Trophoblast cell (in vitro differentiated cells and primary cell): ENCODE results near the gene LIPJ.

Experiments used
- DNase-seq, 2 donors: peaks; one replicate each; pipeline ENCODE4 v3.0.0-alpha.2; 2016
- H2AFZ ChIP-seq: 2 replicates; pipeline ENCODE4 v1.6.1; 2013; ENCODE audit warnings: low read length, moderate library complexity, mild to moderate bottlenecking; ENCODE audit not compliant: insufficient read depth, poor library complexity
- H2AK5ac ChIP-seq: 2 replicates; pipeline ENCODE4 v1.6.1; 2013; ENCODE audit warnings: mild to moderate bottlenecking, low read length
- H2BK120ac ChIP-seq: 2 replicates; pipeline ENCODE4 v1.6.1; 2013; ENCODE audit warnings: low read length, mild to moderate bottlenecking, moderate library complexity; ENCODE audit not compliant: insufficient read depth, poor library complexity
- H2BK12ac ChIP-seq: 2 replicates; pipeline ENCODE4 v1.6.1; 2013; ENCODE audit warnings: mild to moderate bottlenecking, low read length, moderate library complexity
- H2BK5ac ChIP-seq: 2 replicates; pipeline ENCODE4 v1.6.1; 2013; ENCODE audit warnings: low read length, low read depth, moderate library complexity, mild to moderate bottlenecking; ENCODE audit not compliant: poor library complexity
- H3K14ac ChIP-seq: 2 replicates; pipeline ENCODE4 v1.6.1; 2013; ENCODE audit warnings: mild to moderate bottlenecking, low read length
- H3K18ac ChIP-seq: 2 replicates; pipeline ENCODE4 v1.6.1; 2013; ENCODE audit warnings: mild to moderate bottlenecking, low read length
- H3K23ac ChIP-seq: 2 replicates; pipeline ENCODE4 v1.6.1; 2013; ENCODE audit warnings: low read length
- H3K27ac ChIP-seq: 2 replicates; pipeline ENCODE4 v1.5.1; 2013; ENCODE audit warnings: low read depth, mild to moderate bottlenecking, inconsistent platforms, low read length, moderate library complexity
- H3K27me3 ChIP-seq: 2 replicates; pipeline ENCODE4 v1.6.1; 2013; ENCODE audit warnings: inconsistent platforms, mild to moderate bottlenecking, low read length, moderate library complexity; ENCODE audit not compliant: insufficient read depth
- H3K36me3 ChIP-seq, 2 experiments: 1 replicate in 1 of 2; 2 replicates in 1 of 2; pipeline ENCODE4 v1.6.1; 2013; ENCODE audit warnings: low read length in 2 of 2, mild to moderate bottlenecking in 2 of 2, moderate library complexity in 1 of 2; ENCODE audit not compliant: insufficient read depth in 2 of 2, control insufficient read depth in 1 of 2
- H3K4ac ChIP-seq: 2 replicates; pipeline ENCODE4 v1.6.1; 2013; ENCODE audit warnings: low read depth, mild to moderate bottlenecking, low read length, moderate library complexity
- H3K4me1 ChIP-seq, 2 experiments: 1 replicate in 1 of 2; 2 replicates in 1 of 2; pipeline ENCODE4 v1.6.1; 2013; ENCODE audit warnings: low read length in 2 of 2, mild to moderate bottlenecking in 2 of 2, moderate library complexity in 1 of 2; ENCODE audit not compliant: insufficient read depth in 2 of 2, control insufficient read depth in 1 of 2
- H3K4me2 ChIP-seq: 2 replicates; pipeline ENCODE4 v1.6.1; 2013; ENCODE audit warnings: inconsistent platforms, mild to moderate bottlenecking, low read length, moderate library complexity
- H3K4me3 ChIP-seq: 2 replicates; pipeline ENCODE4 v1.5.1; 2013; ENCODE audit warnings: mild to moderate bottlenecking, low read depth, low read length, inconsistent platforms
- H3K79me1 ChIP-seq: one replicate; pipeline ENCODE4 v1.6.1; 2013; ENCODE audit warnings: low read length
- H3K79me2 ChIP-seq: 2 replicates; pipeline ENCODE4 v1.6.1; 2013; ENCODE audit warnings: low read length, mild to moderate bottlenecking; ENCODE audit not compliant: control insufficient read depth, insufficient read depth, poor library complexity
- H3K9ac ChIP-seq: 2 replicates; pipeline ENCODE4 v1.6.1; 2013; ENCODE audit warnings: mild to moderate bottlenecking, low read length
- H3K9me3 ChIP-seq: 2 replicates; pipeline ENCODE4 v1.6.1; 2013; ENCODE audit warnings: low read depth, mild to moderate bottlenecking, control low read depth, inconsistent platforms, low read length; ENCODE audit not compliant: insufficient read depth
- H4K12ac ChIP-seq: 2 replicates; pipeline ENCODE4 v1.6.1; 2013; ENCODE audit warnings: low read depth, mild to moderate bottlenecking, low read length, moderate library complexity
- H4K8ac ChIP-seq: 2 replicates; pipeline ENCODE4 v1.6.1; 2013; ENCODE audit warnings: low read depth, mild to moderate bottlenecking, low read length, moderate library complexity
- H4K91ac ChIP-seq: one replicate; pipeline ENCODE4 v1.6.1; 2013; ENCODE audit warnings: low read depth, mild to moderate bottlenecking, low read length, moderate library complexity
- whole genome bisulfite sequencing: extraction: QIAGEN DNeasy Blood & Tissue Kit; methylation state at CpG from one replicate; pipeline ENCODE4 v1.1.7; 2013; ENCODE audit warnings: missing lambda C conversion rate; ENCODE audit not compliant: insufficient read length, insufficient coverage; ENCODE audit errors: extremely low coverage; 5-methylcytosine and 5-hydroxymethylcytosine counted together

LIPJ gene

DNA sequence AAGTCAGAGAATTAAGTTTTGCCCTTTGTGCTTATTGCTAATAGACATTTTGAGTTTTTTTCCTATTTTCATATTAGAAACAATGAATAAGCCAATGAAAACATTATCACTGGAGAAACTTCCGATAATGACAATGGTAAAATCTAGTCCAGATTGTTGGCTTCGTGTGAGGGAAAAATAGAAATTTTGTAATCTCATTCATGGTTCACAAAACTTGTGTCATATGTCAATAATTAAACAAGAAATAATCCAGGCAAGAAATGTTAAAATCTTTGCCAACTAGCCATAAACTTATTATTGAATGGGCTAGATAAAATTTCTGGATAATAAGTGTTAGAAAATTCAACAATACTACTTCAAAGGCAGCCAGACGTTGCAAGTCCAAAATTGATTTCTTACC, 40.1 kb upstream of the LIPJ start:
- no peak for DNase-seq
- Histone ChIP-seq H3K4me1 (peaks cover 0 to 8% of the 10 kb centered on the region in 2 experiments), H2BK120ac (no peak overlapping the region), H2AK5ac (no peak overlapping the region), H3K9me3 (no peaks in the 10 kb centered on the region), H3K9ac (no peak overlapping the region), H3K4me2 (no peak overlapping the region), H4K12ac (no peak overlapping the region), H2BK5ac (no peak overlapping the region), H3K4ac (no peak overlapping the region), H3K23ac (no peak overlapping the region), H4K8ac (no peak overlapping the region), H3K18ac (no peak overlapping the region), H3K79me1 (peaks cover 12% of the 10 kb centered on the region), H3K4me3 (no peak overlapping the region), H3K27me3 (no peaks in the 10 kb centered on the region), H3K14ac (no peak overlapping the region), H3K79me2 (no peaks in the 10 kb centered on the region), H2AFZ (no peak overlapping the region), H2BK12ac (no peak overlapping the region), H4K91ac (no peak overlapping the region), H3K27ac (no peak overlapping the region), H3K36me3 (no peaks in the 10 kb centered on the region)
- WGBS, result no CpG with 5 or more reads among the region's 3 CpGs

GRCh38 chr10:88551246-88551645, 35.3 kb upstream of the LIPJ start:
- Histone ChIP-seq H3K14ac (no peak overlapping the region), H3K4me2 (no peak overlapping the region), H3K27me3 (no peaks in the 10 kb centered on the region), H3K9me3 (no peaks in the 10 kb centered on the region), H3K4ac (no peak overlapping the region), H3K18ac (no peak overlapping the region), H2BK12ac (no peak overlapping the region), H4K12ac (no peak overlapping the region), H3K23ac (no peak overlapping the region), H3K4me3 (no peak overlapping the region), H3K27ac (no peak overlapping the region), H3K36me3 (no peaks in the 10 kb centered on the region), H3K9ac (no peak overlapping the region), H3K79me1 (no peaks in the 10 kb centered on the region), H3K79me2 (no peaks in the 10 kb centered on the region), H2BK5ac (no peak overlapping the region), H3K4me1 (no peaks in the 10 kb centered on the region), H2BK120ac (no peak overlapping the region), H2AFZ (no peak overlapping the region), H4K8ac (no peak overlapping the region), H2AK5ac (no peak overlapping the region), H4K91ac (no peak overlapping the region)
- no peak for DNase-seq
- WGBS, result no CpG with 5 or more reads among the region's 2 CpGs

DNA sequence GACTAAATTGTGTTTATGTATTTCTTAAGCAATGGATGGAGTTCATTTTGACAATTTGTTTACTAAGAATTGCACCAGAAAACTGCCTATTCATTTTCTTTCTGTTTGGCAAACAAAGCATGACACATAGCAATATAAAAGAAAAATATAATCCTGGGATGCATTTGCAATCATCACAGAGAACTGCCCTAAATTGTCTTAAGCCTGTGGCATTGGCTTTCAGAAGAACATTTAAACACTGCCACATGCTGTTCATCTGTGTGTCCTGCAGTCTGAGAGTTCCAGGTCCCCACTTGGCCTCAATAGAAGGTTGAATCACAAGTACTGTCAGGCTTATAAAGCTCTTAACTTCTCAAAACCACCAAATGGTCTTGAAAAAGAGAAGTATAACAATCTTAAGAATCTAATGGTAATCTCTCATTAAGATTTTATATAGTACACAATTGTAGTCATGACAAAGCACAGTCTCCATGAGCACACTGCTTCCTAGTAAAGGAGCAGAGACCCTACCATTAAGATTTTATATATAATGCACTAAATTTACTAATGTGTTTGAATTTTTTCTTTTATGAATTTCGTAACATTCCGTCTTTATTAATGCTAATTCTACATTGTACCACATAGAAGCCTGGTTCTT, 33.3 kb upstream of the LIPJ start:
- no peak overlapping the region for H3K4ac ChIP-seq
- WGBS, result no CpG with 5 or more reads among the region's 2 CpGs
- H4K12ac ChIP-seq, result no peak overlapping the region
- H4K8ac ChIP-seq, result no peak overlapping the region
- no peak overlapping the region for H3K23ac ChIP-seq
- DNase-seq, result peak; percentile 15 to 60
- no peaks in the 10 kb centered on the region for H3K36me3 ChIP-seq
- H3K9me3 ChIP-seq, result no peaks in the 10 kb centered on the region
- H2AFZ ChIP-seq, result no peak overlapping the region
- no peak overlapping the region for H2AK5ac ChIP-seq
- H2BK12ac ChIP-seq, result no peak overlapping the region
- H3K27me3 ChIP-seq, result no peaks in the 10 kb centered on the region
- H3K9ac ChIP-seq, result no peak overlapping the region
- no peak overlapping the region for H2BK5ac ChIP-seq
- H2BK120ac ChIP-seq, result no peak overlapping the region
- H3K14ac ChIP-seq, result no peak overlapping the region
- no peaks in the 10 kb centered on the region for H3K79me2 ChIP-seq
- H3K18ac ChIP-seq, result no peak overlapping the region
- no peak overlapping the region for H3K4me3 ChIP-seq
- H3K27ac ChIP-seq, result no peak overlapping the region
- H4K91ac ChIP-seq, result no peak overlapping the region
- H3K79me1 ChIP-seq, result no peaks in the 10 kb centered on the region
- no peak overlapping the region for H3K4me2 ChIP-seq
- no peaks in the 10 kb centered on the region for H3K4me1 ChIP-seq

- H3K4me1 ChIP-seq, result no peaks in the 10 kb centered on the region
- no peak overlapping the region for H3K4me2 ChIP-seq
- no peaks in the 10 kb centered on the region for H3K79me1 ChIP-seq
- no peak overlapping the region for H3K4me3 ChIP-seq
- H3K9me3 ChIP-seq, result no peaks in the 10 kb centered on the region
- no peak overlapping the region for H2BK5ac ChIP-seq
- no peak overlapping the region for H3K9ac ChIP-seq
- no peak overlapping the region for H3K27ac ChIP-seq
- no CpG with 5 or more reads among the region's 7 CpGs for WGBS
- no peaks in the 10 kb centered on the region for H3K79me2 ChIP-seq
- H3K36me3 ChIP-seq, result no peaks in the 10 kb centered on the region
- H2AFZ ChIP-seq, result no peak overlapping the region
- H3K14ac ChIP-seq, result no peak overlapping the region
- peak overlapping the region; percentile 43 for H4K12ac ChIP-seq
- no peaks in the 10 kb centered on the region for H3K27me3 ChIP-seq
- no peak overlapping the region for H3K18ac ChIP-seq
- H4K8ac ChIP-seq, result no peak overlapping the region
- H3K4ac ChIP-seq, result no peak overlapping the region
- H2BK12ac ChIP-seq, result no peak overlapping the region
- no peak overlapping the region for H4K91ac ChIP-seq
- no peak overlapping the region for H3K23ac ChIP-seq
- no peak overlapping the region for H2BK120ac ChIP-seq
- H2AK5ac ChIP-seq, result no peak overlapping the region
- no peak for DNase-seq
Observed at GRCh38 chr10:88555190-88555908, 31.2 kb upstream of the LIPJ start.
